Ishikawa (cell line): ENCODE data around the gene VIPAS39.

Experiments used
- CEBPB ChIP-seq: IDR thresholded peaks from 2 replicates; pipeline ENCODE4 v1.6.1; 2012
- CREB1 ChIP-seq: IDR thresholded peaks from 2 replicates; pipeline ENCODE4 v1.6.1; 2012; ENCODE audit warnings: low read depth
- EGR1 ChIP-seq: IDR thresholded peaks from 2 replicates; pipeline ENCODE4 v1.6.1; 2012
- EP300 ChIP-seq: IDR thresholded peaks from 2 replicates; pipeline ENCODE4 v1.6.1; 2012; ENCODE audit warnings: borderline replicate concordance
- FOXM1 ChIP-seq: IDR thresholded peaks from 2 replicates; pipeline ENCODE4 v1.6.1; 2012; ENCODE audit warnings: low read depth, borderline replicate concordance
- MAX ChIP-seq: IDR thresholded peaks from 2 replicates; pipeline ENCODE4 v1.6.1; 2012
- NFIC ChIP-seq: IDR thresholded peaks from 2 replicates; pipeline ENCODE4 v1.6.1; 2012
- RAD21 ChIP-seq: IDR thresholded peaks from 2 replicates; pipeline ENCODE4 v1.6.1; 2012; ENCODE audit warnings: low read depth
- REST ChIP-seq: IDR thresholded peaks from 2 replicates; pipeline ENCODE4 v1.6.1; 2012; ENCODE audit warnings: low read depth, mild to moderate bottlenecking
- TAF1 ChIP-seq: IDR thresholded peaks from 2 replicates; pipeline ENCODE4 v1.6.1; 2012; ENCODE audit warnings: low read depth, mild to moderate bottlenecking
- TCF12 ChIP-seq: IDR thresholded peaks from 2 replicates; pipeline ENCODE4 v1.6.1; 2012; ENCODE audit warnings: low read depth
- TEAD4 ChIP-seq: IDR thresholded peaks from 2 replicates; pipeline ENCODE4 v1.6.1; 2012
- USF1 ChIP-seq: IDR thresholded peaks from 2 replicates; pipeline ENCODE4 v1.6.1; 2012
- YY1 ChIP-seq: IDR thresholded peaks from 2 replicates; pipeline ENCODE4 v1.6.1; 2012; ENCODE audit warnings: low read depth
- ZBTB7A ChIP-seq: IDR thresholded peaks from 2 replicates; pipeline ENCODE4 v1.6.1; 2012; ENCODE audit warnings: low read depth

Gene VIPAS39

GRCh38 chr14:77439861-77440260 is 17.5 kb downstream of the VIPAS39 start:
- TF ChIP-seq EGR1 (no peak), USF1 (no peak), CEBPB (no peak), FOXM1 (no peak), CREB1 (no peak)

GRCh38 chr14:77438596-77438995 is 18.8 kb downstream of the VIPAS39 start:
- TF ChIP-seq ZBTB7A (no peak), RAD21 (no peak)

GRCh38 chr14:77436042-77436441 is 21.4 kb downstream of the VIPAS39 start:
- TF ChIP-seq YY1 (no peak), EP300 (no peak), FOXM1 (no peak), TAF1 (no peak), ZBTB7A (no peak), TCF12 (no peak), EGR1 (no peak), CREB1 (no peak), USF1 (no peak), MAX (no peak), TEAD4 (no peak)

GRCh38 chr14:77426396-77426795 is 31.0 kb downstream of the VIPAS39 start:
- TF ChIP-seq USF1 (no peak), ZBTB7A (no peak), NFIC (no peak), TCF12 (no peak), CREB1 (no peak)

GRCh38 chr14:77424862-77425261 is 32.5 kb downstream of the VIPAS39 start:
- no peak for TF ChIP-seq USF1
- no peak for TF ChIP-seq TCF12
- no peak for TF ChIP-seq RAD21
- no peak for TF ChIP-seq YY1
- TF ChIP-seq NFIC: no peak
- no peak for TF ChIP-seq EP300
- no peak for TF ChIP-seq CEBPB
- no peak for TF ChIP-seq REST
- no peak for TF ChIP-seq EGR1

- TF ChIP-seq CREB1 (no peak), USF1 (no peak), REST (no peak)
Measured at GRCh38 chr14:77423423-77423822, 34.0 kb downstream of the VIPAS39 start, which contains the start of gene NOXRED1. Gene NOXRED1, minus strand, starts transcription at chr14:77423523. Its CDS starts 634 bp downstream, at chr14:77422889.

- TF ChIP-seq TAF1: no peak
- no peak for TF ChIP-seq EGR1
- TF ChIP-seq YY1: no peak
- TF ChIP-seq TEAD4: no peak
- no peak for TF ChIP-seq CEBPB
- TF ChIP-seq CREB1: no peak
- no peak for TF ChIP-seq USF1
- TF ChIP-seq TCF12: no peak
- TF ChIP-seq REST: no peak
- TF ChIP-seq MAX: no peak
- no peak for TF ChIP-seq ZBTB7A
- no peak for TF ChIP-seq NFIC
- no peak for TF ChIP-seq EP300
- no peak for TF ChIP-seq FOXM1
- TF ChIP-seq RAD21: no peak
Measured at GRCh38 chr14:77421201-77421600, 36.2 kb downstream of the VIPAS39 start.
